HepG2 (cell line): ENCODE measurements around the gene SPSB1. TPM values are rescaled to one million over a fixed set of nuclear protein-coding genes. Genes with fewer than 3 reads are reported as not detected.

Source experiments
- ATAC-seq: fragments of 200-7000 bp; cut with Tn5 transposase; 3 replicates; pipeline ENCODE4 v1.9.1; 2020; ENCODE audit warnings: mild to moderate bottlenecking, moderate library complexity
- BruUV-seq: library from RNA; stranded (reverse); fragments of 400-500 nt; replicated peaks from 2 replicates; lab custom pipeline; 2021; lab: Mats Ljungman, UMichigan
- CTCF ChIA-PET: fragments of 300-600 bp; formaldehyde crosslinking; extraction: SDS; loops from one replicate; lab custom pipeline; 2021; ENCODE audit warnings: low total read pairs, inconsistent platforms, low intra/inter-chr PET ratio; lab: Yijun Ruan, JAX
- POLR2A ChIA-PET: fragments of 350-600 bp; sonication (Branson Sonifier 250); formaldehyde crosslinking; loops from one replicate; lab custom pipeline; 2020; ENCODE audit warnings: antibody characterized with exemption, inconsistent platforms; lab: Yijun Ruan, JAX
- DNase-seq: peaks from one replicate; pipeline ENCODE4 v3.0.0-alpha.2; 2015; ENCODE audit warnings: low spot score
- FAIRE-seq: peaks from 3 replicates; lab custom pipeline; 2011; peaks lifted over from hg19 to GRCh38; lab: Jason Lieb, UNC
- H2AFZ ChIP-seq: one replicate; pipeline ENCODE4 v1.6.1; 2011; ENCODE audit warnings: low read length, inconsistent platforms
- H3K27ac ChIP-seq: fragments of 300-600 bp; 3 replicates; pipeline ENCODE4 v1.8.0; 2011; ENCODE audit warnings: mixed run types, mild to moderate bottlenecking, mixed read lengths, low read length, inconsistent platforms; ENCODE audit not compliant: insufficient read depth; ENCODE audit errors: extremely low read length
- H3K27me3 ChIP-seq, 2 experiments: fragments of 200-600 bp in 1 of 2; 2 replicates in 1 of 2; 3 replicates in 1 of 2; pipeline versions ENCODE4 v1.6.0 to v1.8.0; 2011; ENCODE audit warnings: low read length in 2 of 2, mild to moderate bottlenecking in 2 of 2, moderate library complexity in 2 of 2, inconsistent platforms in 1 of 2; ENCODE audit not compliant: insufficient read depth in 2 of 2, control insufficient read depth in 1 of 2
- H3K36me3 ChIP-seq, 2 experiments: fragments of 200-600 bp in 1 of 2; replicated peaks in 1 of 2; 2 replicates in 1 of 2; 3 replicates in 1 of 2; pipeline versions ENCODE4 v1.5.1 to v1.8.0; 2011; ENCODE audit warnings: low read length in 2 of 2, inconsistent platforms in 1 of 2; ENCODE audit not compliant: insufficient read depth in 2 of 2, control insufficient read depth in 1 of 2
- H3K4me1 ChIP-seq: 2 replicates; pipeline ENCODE4 v1.5.1; 2012; ENCODE audit warnings: low read length, inconsistent platforms; ENCODE audit not compliant: insufficient read depth
- H3K4me2 ChIP-seq: 2 replicates; pipeline ENCODE4 v1.6.0; 2011; ENCODE audit warnings: low read depth, low read length, inconsistent platforms
- H3K4me3 ChIP-seq, 3 experiments: fragments of 200-600 bp in 1 of 3; sonication (generic), shearing (Covaris generic) in 1 of 3; replicated peaks in 1 of 3; 2 replicates each; pipeline ENCODE4 v1.5.1; 2011 to 2016; ENCODE audit warnings: low read length in 3 of 3, inconsistent platforms in 2 of 3, low read depth in 2 of 3, mild to moderate bottlenecking in 2 of 3, control low read depth in 1 of 3, mixed read lengths in 1 of 3; ENCODE audit not compliant: insufficient read depth in 1 of 3
- H3K79me2 ChIP-seq: one replicate; pipeline ENCODE4 v1.6.1; 2011; ENCODE audit warnings: low read length, inconsistent platforms; ENCODE audit not compliant: insufficient read depth
- H3K9ac ChIP-seq: 2 replicates; pipeline ENCODE4 v1.6.0; 2011; ENCODE audit warnings: mild to moderate bottlenecking, low read depth, low read length, inconsistent platforms; ENCODE audit not compliant: insufficient read depth
- H3K9me3 ChIP-seq: 2 replicates; pipeline ENCODE4 v1.5.1; 2012; ENCODE audit warnings: mild to moderate bottlenecking, low read length
- H4K20me1 ChIP-seq: 2 replicates; pipeline ENCODE4 v1.6.0; 2011; ENCODE audit warnings: inconsistent platforms, mild to moderate bottlenecking, low read length, moderate library complexity; ENCODE audit not compliant: insufficient read depth
- EED ChIP-seq: sonication (generic); formaldehyde crosslinking; IDR thresholded peaks from 2 replicates; pipeline ENCODE4 v1.5.0; 2020; ENCODE audit warnings: mild to moderate bottlenecking, missing genetic modification reagents
- ETV5 ChIP-seq: IDR thresholded peaks from 2 replicates; pipeline ENCODE4 v1.6.1; 2018; ENCODE audit warnings: missing biosample characterization, missing genetic modification reagents, inconsistent platforms, borderline replicate concordance
- GZF1 ChIP-seq: sonication (generic); formaldehyde crosslinking; IDR thresholded peaks from 2 replicates; pipeline ENCODE4 v1.5.1; 2020; ENCODE audit warnings: mild to moderate bottlenecking, missing genetic modification reagents
- IKZF5 ChIP-seq: IDR thresholded peaks from 2 replicates; pipeline ENCODE4 v1.6.1; 2018; ENCODE audit warnings: missing genetic modification reagents, mild to moderate bottlenecking, missing compliant biosample characterization
- MTF1 ChIP-seq: sonication (generic); formaldehyde crosslinking; IDR thresholded peaks from 2 replicates; pipeline ENCODE4 v1.5.0; 2020; ENCODE audit warnings: missing genetic modification reagents
- PCBP2 ChIP-seq: fragments of 200-400 bp; formaldehyde crosslinking; optimal IDR thresholded peaks from 2 replicates; pipeline ENCODE3; 2018; ENCODE audit warnings: low read length, low read depth; ENCODE audit not compliant: poor library complexity, severe bottlenecking
- SRSF4 ChIP-seq: fragments of 200-400 bp; formaldehyde crosslinking; IDR thresholded peaks from one replicate; pipeline ENCODE4 v1.6.1; 2018; ENCODE audit warnings: mild to moderate bottlenecking, low read depth, low read length, moderate library complexity; ENCODE audit not compliant: poor library complexity, severe bottlenecking
- ZFP36 ChIP-seq: fragments of 150-350 bp; IDR thresholded peaks from 2 replicates; pipeline ENCODE4 v1.6.1; 2018; ENCODE audit warnings: borderline replicate concordance, low read length, low read depth; ENCODE audit not compliant: partially characterized antibody
- ZKSCAN1 ChIP-seq: fragments of 150-350 bp; IDR thresholded peaks from 2 replicates; pipeline ENCODE4 v1.6.1; 2014; ENCODE audit warnings: low read length
- ZMYM3 ChIP-seq: sonication (generic); formaldehyde crosslinking; IDR thresholded peaks from 2 replicates; pipeline ENCODE4 v1.5.1; 2020; ENCODE audit warnings: mild to moderate bottlenecking, missing genetic modification reagents
- ZNF572 ChIP-seq: sonication (generic); formaldehyde crosslinking; IDR thresholded peaks from 2 replicates; pipeline ENCODE4 v1.5.1; 2020; ENCODE audit warnings: mild to moderate bottlenecking, missing genetic modification reagents
- WGBS: methylation state at CpG from one replicate; pipeline ENCODE4 v1.1.6; 2017; ENCODE audit warnings: low lambda C conversion rate; 5-methylcytosine and 5-hydroxymethylcytosine counted together
- in situ Hi-C: cut with HindIII; loops from 2 replicates; pipeline ENCODE4 v1.10.0; 2017; ENCODE audit warnings: low pct_unique_long_range_greater_than_20kb; ENCODE audit not compliant: extremely low pct_ligation_motif_present
- intact Hi-C: fragments of 100-400 bp; cut with micrococcal nuclease; formaldehyde crosslinking; loops from one replicate; pipeline ENCODE4 v1.10.0; 2022; ENCODE audit not compliant: unreplicated experiment
- polyA plus RNA-seq, 8 experiments: library from polyadenylated mRNA; depleted of rRNA in 3 of 8; stranded (reverse) in 7 of 8; unstranded in 1 of 8; fragments of >200 nt; fragmentation: Illumina TruSeq in 4 of 8; extraction: Trizol in 4 of 8; gene quantifications; 2 replicates each; pipeline versions ENCODE4 v1.2.1 to v1.2.3, GENCODE V29; 2011 to 2016; ENCODE audit warnings: low read depth in 4 of 8, missing spikeins in 1 of 8, mixed read lengths in 1 of 8; ENCODE audit not compliant: insufficient read depth in 1 of 8
- total RNA-seq, 5 experiments: library from RNA; depleted of rRNA; stranded (reverse); fragments of >200 nt; fragmentation: Illumina TruSeq; extraction: Trizol; gene quantifications; 2 replicates each; pipeline ENCODE4 v1.2.3, GENCODE V29; 2016; ENCODE audit warnings: low read depth in 1 of 5

SPSB1 gene
- total and polyA plus RNA-seq, 2 of the 13 experiments (the other 11 are each of a cell fraction or from before 2014, with no cell fraction given) = 5.0 to 8.0 TPM

- intact Hi-C loops = no loop called here
- H4K20me1 ChIP-seq = no peaks in the 10 kb centered on the region
- H3K9ac ChIP-seq = no peak overlapping the region
- H3K9me3 ChIP-seq = no peaks in the 10 kb centered on the region
- no peak overlapping the region for H3K4me3 ChIP-seq
- 88% methylated on average over 7 of the region's 7 CpGs for WGBS
- no peak overlapping the region for H3K4me2 ChIP-seq
- CTCF ChIA-PET = no interaction called here
- H3K27me3 ChIP-seq = no peaks in the 10 kb centered on the region
- POLR2A ChIA-PET = no interaction called here
- H3K4me1 ChIP-seq = no peaks in the 10 kb centered on the region; the same call in 1 of the 2 replicates
- in situ Hi-C loops = no loop called here
- H3K27ac ChIP-seq = no peak overlapping the region
- ATAC-seq = no peak
- no peak for TF ChIP-seq PCBP2
- no peak for TF ChIP-seq ETV5 (CRISPR knock-in tag)
- TF ChIP-seq GZF1 (CRISPR knock-in tag) = no peak
- TF ChIP-seq IKZF5 (CRISPR knock-in tag) = no peak
- no peak for TF ChIP-seq MTF1 (CRISPR knock-in tag)
- TF ChIP-seq SRSF4 = no peak
- TF ChIP-seq ZMYM3 (CRISPR knock-in tag) = peak; percentile 19; the same call in 1 of the 2 replicates
- TF ChIP-seq ZFP36 = peak; percentile 90
- TF ChIP-seq ZNF572 (CRISPR knock-in tag) = no peak
- TF ChIP-seq EED = no peak
- TF ChIP-seq ZKSCAN1 = no peak
- BruUV-seq = no TSS peak
- FAIRE-seq = no peak
- DNase-seq = no peak
- no peak overlapping the region for H2AFZ ChIP-seq
- no peaks in the 10 kb centered on the region for H3K79me2 ChIP-seq
- H3K36me3 ChIP-seq = no peaks in the 10 kb centered on the region
Measured at GRCh38 chr1:9317072-9317471, 24.4 kb downstream of the SPSB1 start.
